ENCODE results near the gene DIDO1. TPM values are rescaled to one million over a fixed set of nuclear protein-coding genes. Genes with fewer than 3 reads are reported as not detected.

Gene DIDO1
- total RNA-seq, 2 experiments from 2014 or later: 51.9 to 54.3 TPM

- H3K4me3 Mint-ChIP-seq: no peak overlapping the region
- POLR2A ChIA-PET: no interaction called here
These were observed 96.1 kb downstream of the DIDO1 start for GRCh38 chr20:62830251-62830650.

DNA sequence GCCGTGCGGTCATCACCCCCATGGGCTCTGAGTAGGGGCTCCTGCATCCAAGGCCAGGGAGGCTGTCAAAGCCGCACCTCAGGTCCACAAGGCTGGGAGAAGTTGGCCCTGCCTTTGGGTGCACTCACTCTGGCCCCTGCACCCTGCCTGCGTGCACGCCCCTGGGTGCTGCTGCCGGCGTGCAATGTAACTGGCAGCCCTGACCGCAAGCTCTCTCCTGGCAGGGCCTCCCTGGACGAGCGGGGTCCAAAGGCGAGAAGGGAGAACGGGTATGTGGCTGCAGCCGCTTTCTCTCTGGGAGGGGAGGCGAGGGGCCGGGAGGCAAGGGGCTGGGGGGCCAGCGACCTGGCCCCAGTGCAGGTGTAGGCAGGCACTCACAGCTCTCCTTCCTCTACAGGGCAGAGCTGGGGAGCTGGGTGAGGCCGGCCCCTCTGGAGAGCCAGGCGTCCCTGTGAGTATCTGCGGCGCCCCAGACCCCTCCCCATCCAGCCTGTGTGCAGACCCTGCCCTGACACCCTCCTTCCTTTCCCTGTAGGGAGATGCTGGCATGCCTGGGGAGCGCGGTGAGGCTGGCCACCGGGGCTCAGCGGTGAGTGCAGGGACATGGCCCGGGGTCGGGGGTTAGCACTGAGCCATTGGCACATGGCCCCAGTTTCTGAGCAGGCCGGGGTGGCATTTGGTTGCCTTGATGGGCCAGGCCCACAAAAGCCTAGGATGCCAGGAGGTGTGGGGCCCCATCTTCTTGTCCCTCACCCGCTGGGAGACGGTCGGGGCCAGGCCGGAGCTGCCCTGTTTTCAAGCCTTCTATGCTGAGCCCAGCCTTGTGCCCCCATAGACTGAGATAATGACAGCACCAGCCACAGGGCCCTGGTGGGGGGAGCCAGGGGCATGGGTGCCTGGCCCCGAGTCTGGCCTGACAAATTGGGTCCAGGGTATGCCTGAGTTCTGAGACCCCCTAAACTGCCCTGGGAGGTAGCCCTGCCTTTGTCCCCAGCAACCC lies 96.8 kb downstream of the DIDO1 start:
- Histone ChIP-seq H3K36me3 (ENCODE audit: insufficient read depth, low read length) (no peaks in the 10 kb centered on the region), H3K4me3 (ENCODE audit: low read length) (no peak overlapping the region), H3K9me3 (ENCODE audit: control insufficient read depth in 1 of 2, insufficient read depth in 1 of 2, low read length in 2 of 2) (no peaks in the 10 kb centered on the region), H3K27ac (ENCODE audit: low read depth in 1 of 2, low read length in 2 of 2) (no peak overlapping the region), H3K27me3 (ENCODE audit: control insufficient read depth in 1 of 2, insufficient read depth in 2 of 2, low read length in 2 of 2) (no peaks in the 10 kb centered on the region), H3K4me1 (ENCODE audit: insufficient read depth, low read length) (peaks cover 13% of the 10 kb centered on the region)
- ATAC-seq (ENCODE audit: poor library complexity): no peak
- ChIA-PET CTCF (no interaction called here), POLR2A (no interaction called here)
- intact Hi-C loops (cut with DNase I, micrococcal nuclease): no loop called here
- Mint-ChIP-seq H3K36me3 (ENCODE audit: low read depth) (no peaks in the 10 kb centered on the region), H3K27ac (no peak overlapping the region), H3K4me1 (ENCODE audit: low read depth) (peaks cover 14% of the 10 kb centered on the region), H3K27me3 (no peaks in the 10 kb centered on the region), H3K9me3 (no peaks in the 10 kb centered on the region), H3K4me3 (no peak overlapping the region)
- TF ChIP-seq CTCF (IDR thresholded peaks at IDR 0.05): no peak
- DNase-seq: peak in 1 of 14 experiments; percentile 11

More at GRCh38 chr20:62830251-62830650, 96.1 kb downstream of the DIDO1 start:
- CTCF ChIA-PET: no interaction called here
- Mint-ChIP-seq H3K27me3 (no peaks in the 10 kb centered on the region), H3K9me3 (no peaks in the 10 kb centered on the region), H3K27ac (no peak overlapping the region), H3K4me1 (ENCODE audit: low read depth) (peaks cover 14% of the 10 kb centered on the region), H3K36me3 (ENCODE audit: low read depth) (no peaks in the 10 kb centered on the region)
- Histone ChIP-seq H3K27ac (ENCODE audit: low read depth in 1 of 2, low read length in 2 of 2) (no peak overlapping the region), H3K27me3 (ENCODE audit: control insufficient read depth in 1 of 2, insufficient read depth in 2 of 2, low read length in 2 of 2) (no peaks in the 10 kb centered on the region), H3K4me3 (ENCODE audit: low read length) (no peak overlapping the region), H3K9me3 (ENCODE audit: control insufficient read depth in 1 of 2, insufficient read depth in 1 of 2, low read length in 2 of 2) (no peaks in the 10 kb centered on the region), H3K36me3 (ENCODE audit: insufficient read depth, low read length) (no peaks in the 10 kb centered on the region), H3K4me1 (ENCODE audit: insufficient read depth, low read length) (peaks cover 8% of the 10 kb centered on the region)
- TF ChIP-seq CTCF (IDR thresholded peaks at IDR 0.05): no peak
- DNase-seq (peak in 1 of 14 experiments; percentile 24), ATAC-seq (ENCODE audit: poor library complexity) (no peak)
- intact Hi-C loops (cut with DNase I, micrococcal nuclease): no loop called here

DNA sequence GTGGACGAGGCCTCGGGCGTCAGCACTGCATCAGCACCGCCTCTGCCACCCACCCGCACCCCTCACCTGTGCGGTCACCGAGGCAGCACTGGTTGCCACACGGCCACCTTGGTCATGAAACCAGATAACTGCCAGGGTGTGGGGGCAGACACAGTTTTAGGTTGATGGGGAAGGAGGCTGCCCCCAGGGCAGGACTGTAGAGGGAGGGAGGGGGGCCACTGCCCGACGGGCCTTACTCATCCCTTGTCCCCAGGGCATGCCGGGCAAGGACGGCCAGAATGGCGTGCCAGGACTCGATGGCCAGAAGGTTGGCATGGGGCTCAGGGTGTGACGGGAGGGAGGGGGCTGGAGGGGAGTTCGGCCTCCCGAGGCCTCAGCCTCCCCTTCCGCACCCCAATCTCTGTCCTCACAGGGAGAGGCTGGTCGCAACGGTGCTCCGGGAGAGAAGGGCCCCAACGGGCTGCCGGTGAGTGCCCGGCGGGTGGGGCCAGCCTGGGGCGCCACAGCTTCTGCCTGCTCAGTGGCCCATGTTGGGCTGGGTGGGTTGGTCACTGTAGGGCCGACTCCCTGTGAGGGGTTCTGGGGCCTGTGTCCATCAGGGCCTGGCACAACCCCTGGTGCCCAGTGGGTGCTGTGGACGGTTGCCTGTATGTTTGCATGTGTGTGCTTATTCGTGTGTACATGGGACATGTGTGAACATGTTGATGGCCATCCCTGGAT lies 97.6 kb downstream of the DIDO1 start:
- ChIA-PET CTCF (no interaction called here), POLR2A (no interaction called here)
- no peaks in the 10 kb centered on the region for H3K9me3 Mint-ChIP-seq
- no peaks in the 10 kb centered on the region for H3K36me3 Mint-ChIP-seq (ENCODE audit: low read depth)
- intact Hi-C loops (cut with DNase I, micrococcal nuclease): no loop called here
- Histone ChIP-seq H3K9me3 (ENCODE audit: control insufficient read depth in 1 of 2, insufficient read depth in 1 of 2, low read length in 2 of 2) (no peaks in the 10 kb centered on the region), H3K4me1 (ENCODE audit: insufficient read depth, low read length) (peaks cover 19% of the 10 kb centered on the region), H3K27ac (ENCODE audit: low read depth in 1 of 2, low read length in 2 of 2) (no peak overlapping the region), H3K36me3 (ENCODE audit: insufficient read depth, low read length) (no peaks in the 10 kb centered on the region), H3K27me3 (ENCODE audit: control insufficient read depth in 1 of 2, insufficient read depth in 2 of 2, low read length in 2 of 2) (no peaks in the 10 kb centered on the region), H3K4me3 (ENCODE audit: low read length) (no peak overlapping the region)
- H3K4me1 Mint-ChIP-seq (ENCODE audit: low read depth): peaks cover 14% of the 10 kb centered on the region
- DNase-seq (peak in 1 of 14 experiments; percentile 20), ATAC-seq (ENCODE audit: poor library complexity) (no peak)
- H3K27ac Mint-ChIP-seq: no peak overlapping the region
- H3K27me3 Mint-ChIP-seq: no peaks in the 10 kb centered on the region
- no peak for TF ChIP-seq CTCF (IDR thresholded peaks at IDR 0.05)
- no peak overlapping the region for H3K4me3 Mint-ChIP-seq
